ENCODE data around the gene ZCCHC3. TPM values are rescaled to one million over a fixed set of nuclear protein-coding genes. Genes with fewer than 3 reads are reported as not detected.

The ZCCHC3 gene
- total and polyA plus RNA-seq, 2 donors (not counting 3 experiments of a cell fraction or from before 2014, with no cell fraction given) = 14.8 to 22.0 TPM

- H3K27me3 ChIP-seq (ENCODE audit: control insufficient read depth in 2 of 2, insufficient read depth in 2 of 2, low read length in 2 of 2) = no peaks in the 10 kb centered on the region
- DNase-seq (ENCODE audit: low read depth, low spot score) (no peak), FAIRE-seq (no peak)
- no peak overlapping the region for H3K27ac ChIP-seq (ENCODE audit: insufficient read depth, low read depth, low read length)
- no peak for TF ChIP-seq POLR2A (IDR thresholded peaks at IDR 0.05; ENCODE audit: low read depth, low read length)
- no peak for TF ChIP-seq MYC (IDR thresholded peaks at IDR 0.05; ENCODE audit: low read depth, low read length)
- no peak for TF ChIP-seq FOS (IDR thresholded peaks at IDR 0.05; ENCODE audit: borderline replicate concordance, insufficient read depth, low read length)
- no peak for TF ChIP-seq MAX (IDR thresholded peaks at IDR 0.05; ENCODE audit: insufficient read depth, insufficient read length)
- TF ChIP-seq JUN (IDR thresholded peaks at IDR 0.05; ENCODE audit: borderline replicate concordance, insufficient read depth, insufficient read length, low read depth) = no peak
- no peak for TF ChIP-seq CTCF (IDR thresholded peaks at IDR 0.05; ENCODE audit: extremely low read depth in 1 of 2, insufficient read depth in 1 of 2, low read depth in 1 of 2, low read length in 2 of 2)
- TF ChIP-seq EZH2 (IDR thresholded peaks at IDR 0.05; ENCODE audit: borderline replicate concordance, low read depth, low read length, severe bottlenecking) = no peak
- no peak for TF ChIP-seq GATA2 (IDR thresholded peaks at IDR 0.05; ENCODE audit: insufficient read depth, insufficient read length, low read depth, low read length)
- no peak for TF ChIP-seq POLR2AphosphoS5 (IDR thresholded peaks at IDR 0.05; ENCODE audit: insufficient read depth, low read depth, low read length)
- peaks cover 0 to 36% of the 10 kb centered on the region in 2 experiments for H3K36me3 ChIP-seq (ENCODE audit: control insufficient read depth in 2 of 2, extremely low read depth in 1 of 2, insufficient read depth in 2 of 2, low read length in 2 of 2)
- no peak overlapping the region for H3K4me3 ChIP-seq (replicated peaks in 1 of 3; ENCODE audit: insufficient read depth in 1 of 3, low read depth in 1 of 3, low read length in 3 of 3)
- intact Hi-C loops (cut with micrococcal nuclease) (no loop called here), dilution Hi-C loops (cut with MboI; ENCODE audit: extremely low pct_ligation_motif_present, low sequenced_read_pairs) (no loop called here)
- H2AFZ ChIP-seq (ENCODE audit: low read depth, low read length) = no peak overlapping the region
- CTCF ChIA-PET = interaction anchor here (3.3 kb wide), 1 partner anchor 53 kb away, joined by 22 read pairs; no protein-coding TSS in a partner anchor
- no peak overlapping the region for H3K4me2 ChIP-seq (ENCODE audit: insufficient read depth, low read length)
- H3K4me1 ChIP-seq (ENCODE audit: control insufficient read depth, extremely low read depth, insufficient read depth, low read length) = no peaks in the 10 kb centered on the region
- H4K20me1 ChIP-seq (replicated peaks; ENCODE audit: control insufficient read depth, extremely low read depth, insufficient read depth, low read length) = no peaks in the 10 kb centered on the region
- POLR2A ChIA-PET = interaction anchor here (0.6 kb wide), 1 partner anchor 81 kb away, joined by 5 read pairs; no protein-coding TSS in a partner anchor
- H3K9ac ChIP-seq (replicated peaks; ENCODE audit: extremely low read depth, insufficient read depth, low read length) = no peak overlapping the region
- no peaks in the 10 kb centered on the region for H3K9me3 ChIP-seq (replicated peaks; ENCODE audit: control insufficient read depth, insufficient read depth, low read length)
- no TSS peak for BruUV-seq (replicated peaks)
- no peaks in the 10 kb centered on the region for H3K79me2 ChIP-seq (ENCODE audit: control insufficient read depth, insufficient read depth, low read length)
- H3K9me1 ChIP-seq (replicated peaks; ENCODE audit: control insufficient read depth, extremely low read depth, insufficient read depth, low read length) = no peaks in the 10 kb centered on the region
Observed at GRCh38 chr20:276620-277495, 20.5 kb upstream of the ZCCHC3 start.

Data from endothelial cell of umbilical vein (primary cell).